GM12873 (cell line): ENCODE data around the gene FIBCD1.

Experiments used
- CTCF ChIP-seq: IDR thresholded peaks from 2 replicates; pipeline ENCODE4 v1.5.1; 2012; ENCODE audit warnings: low read depth, mild to moderate bottlenecking, moderate library complexity, low read length, control low read depth; ENCODE audit not compliant: insufficient read depth; ENCODE audit errors: missing control alignments

FIBCD1 gene

DNA sequence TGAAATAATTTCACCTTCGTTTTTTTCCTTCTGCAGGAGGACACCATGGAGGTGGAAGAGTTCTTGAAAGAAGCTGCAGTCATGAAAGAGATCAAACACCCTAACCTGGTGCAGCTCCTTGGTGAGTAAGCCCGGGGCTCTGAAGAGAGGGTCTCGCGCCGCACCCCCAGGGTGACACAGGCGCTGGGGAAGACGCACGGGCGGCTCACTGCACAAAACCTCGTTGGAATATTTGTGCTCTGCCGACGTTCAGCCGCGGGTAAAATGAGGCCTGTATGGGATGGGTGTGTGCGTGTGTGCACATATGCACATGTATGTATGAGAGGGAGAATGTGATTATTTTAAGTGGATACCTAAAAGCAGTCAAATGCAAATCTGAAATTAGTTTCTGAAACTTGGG, 67.0 kb downstream of the FIBCD1 start:
- TF ChIP-seq CTCF = no peak

DNA sequence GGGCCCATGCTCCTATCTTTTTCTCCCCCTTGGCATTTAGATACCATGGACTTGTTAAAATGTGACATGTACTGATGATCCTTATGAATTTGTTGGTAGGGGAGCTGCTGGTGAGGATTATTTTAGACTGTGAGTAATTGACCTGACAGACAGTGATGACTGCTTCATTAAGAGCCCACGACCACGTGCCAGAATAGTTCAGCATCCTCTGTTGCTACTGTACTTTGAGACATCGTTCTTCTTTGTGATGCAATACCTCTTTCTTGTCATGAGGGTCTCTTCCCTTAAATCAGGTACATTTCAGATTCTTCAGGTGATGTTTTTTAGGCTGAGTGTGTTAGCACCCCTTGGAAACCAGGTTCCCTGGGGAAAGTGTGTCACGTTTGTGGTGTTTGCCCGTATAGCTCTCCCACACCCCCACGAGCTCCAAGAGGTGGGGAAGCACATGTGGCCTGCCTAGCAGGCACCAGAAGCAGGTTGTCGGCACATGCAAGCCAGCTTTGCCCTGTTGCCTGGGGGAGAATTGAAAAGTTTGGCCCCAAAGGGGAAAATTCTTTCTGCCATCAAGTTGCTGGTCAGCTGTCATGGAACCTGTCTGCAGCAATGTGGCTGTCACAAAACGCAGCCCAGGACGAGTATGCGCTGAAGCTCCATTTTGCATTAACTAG, 67.5 kb downstream of the FIBCD1 start:
- no peak for TF ChIP-seq CTCF

DNA sequence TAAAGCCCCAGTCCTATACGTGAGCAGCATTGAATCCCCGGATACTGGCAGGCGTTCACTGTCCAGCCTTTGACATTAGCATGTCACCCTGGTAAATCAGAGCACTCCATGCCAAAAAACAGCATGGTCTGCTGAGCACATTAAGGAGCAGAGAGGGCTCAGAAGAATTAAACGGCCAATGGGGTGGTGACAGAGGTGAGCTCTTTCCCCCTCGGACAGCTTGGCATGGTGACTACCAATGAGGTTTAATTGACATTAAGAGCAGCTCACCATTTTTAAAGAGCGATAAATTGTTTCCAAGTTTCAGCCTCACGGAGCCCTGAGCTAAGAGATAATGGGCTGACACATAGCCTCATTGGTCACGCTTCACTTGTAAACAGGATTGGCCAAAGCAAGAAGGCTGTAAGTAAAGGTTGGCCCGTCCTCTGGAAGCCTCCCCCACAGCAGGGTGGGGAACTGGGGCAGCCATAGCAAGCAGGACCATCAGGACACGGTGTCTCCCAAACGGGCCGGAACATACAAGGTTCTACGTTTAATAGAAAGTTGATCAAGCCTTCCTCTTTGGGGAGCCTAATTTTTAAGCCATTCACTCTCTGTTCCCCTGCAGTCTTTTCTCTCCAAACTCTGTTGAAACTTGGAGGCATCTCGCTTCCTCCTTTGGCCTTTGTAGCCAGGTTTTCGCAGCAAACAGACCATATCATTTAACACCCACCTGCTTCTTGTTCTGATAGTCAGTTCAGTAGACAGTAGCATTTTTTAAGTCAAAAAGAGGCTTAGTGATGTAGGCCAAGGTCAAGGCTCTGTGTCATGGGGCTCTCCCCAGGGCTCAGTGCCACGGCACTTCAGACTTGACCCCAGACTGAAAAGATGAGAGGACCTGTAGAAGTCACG, 68.3 kb downstream of the FIBCD1 start:
- TF ChIP-seq CTCF = no peak

- TF ChIP-seq CTCF = no peak
Observed at GRCh38 chr9:130869250-130869649, 69.8 kb downstream of the FIBCD1 start.

DNA sequence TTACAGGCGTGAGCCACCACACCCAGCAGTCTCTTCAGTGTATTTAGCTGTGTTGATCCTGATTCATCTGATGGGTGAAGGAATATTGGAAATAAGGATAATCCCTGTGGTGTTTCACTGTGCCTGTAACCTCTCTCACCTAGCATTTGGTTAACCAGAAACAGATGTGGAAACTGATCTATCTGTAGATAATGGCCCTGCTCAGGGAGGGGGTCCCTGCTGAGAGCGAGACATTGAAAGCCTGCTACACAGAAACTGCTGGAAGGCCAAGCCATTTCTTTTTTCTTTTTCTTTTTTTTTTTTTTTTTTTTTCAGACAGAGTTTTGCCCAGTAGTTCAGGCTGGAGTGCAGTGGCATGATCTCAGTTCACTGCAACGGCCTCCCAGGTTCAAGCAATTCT, 70.8 kb downstream of the FIBCD1 start:
- TF ChIP-seq CTCF = no peak

- TF ChIP-seq CTCF = no peak
Observed at GRCh38 chr9:130867556-130867955, 71.5 kb downstream of the FIBCD1 start.

DNA sequence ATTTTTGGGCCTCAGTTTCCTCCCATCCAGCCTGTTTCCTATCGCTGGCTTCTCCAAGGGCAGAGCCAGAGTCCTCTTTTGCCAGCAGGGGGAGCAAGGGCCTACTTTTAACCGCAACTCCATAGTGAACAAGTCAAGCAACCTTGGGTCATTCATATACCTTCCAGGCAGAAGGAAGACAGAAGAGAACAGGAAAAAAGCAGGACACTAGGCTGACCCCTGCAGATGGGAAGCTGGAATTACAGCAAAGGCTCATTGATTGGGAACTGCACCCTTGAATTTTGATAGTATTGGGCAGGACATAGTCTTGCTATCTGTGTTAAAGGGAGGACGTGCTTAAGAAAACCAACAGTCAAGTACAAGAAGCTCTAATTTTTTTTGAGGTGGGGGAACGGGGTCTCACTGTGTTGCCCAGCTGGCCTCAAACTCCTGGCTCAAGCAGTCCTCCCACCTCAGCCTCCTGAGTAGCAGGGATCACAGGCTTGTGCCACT, 72.5 kb downstream of the FIBCD1 start:
- peak; percentile 82 for TF ChIP-seq CTCF
